Esophagus muscularis mucosa (tissue), 3 donors: ENCODE measurements around the gene KLHL3.

Experiments
- POLR2AphosphoS5 ChIP-seq, 2 donors: sonication (generic); formaldehyde crosslinking; IDR thresholded peaks; one replicate each; pipeline ENCODE4 v1.6.1; 2017; ENCODE audit warnings: antibody characterized with exemption in 2 of 2
- TF ChIP-seq, protein P1 (sequence below), 3 experiments: fragments of 200-600 bp in 2 of 3; fragments of 450-650 bp in 1 of 3; sonication (generic) in 2 of 3; IDR thresholded peaks; one replicate each; pipeline ENCODE4 v1.5.1; 2017 to 2019; ENCODE audit warnings: antibody characterized with exemption in 3 of 3, mild to moderate bottlenecking in 2 of 3, moderate library complexity in 1 of 3

GRCh38 chr5:137754961-137755762 is 19.3 kb upstream of the KLHL3 start:
- TF ChIP-seq, protein P1, sequence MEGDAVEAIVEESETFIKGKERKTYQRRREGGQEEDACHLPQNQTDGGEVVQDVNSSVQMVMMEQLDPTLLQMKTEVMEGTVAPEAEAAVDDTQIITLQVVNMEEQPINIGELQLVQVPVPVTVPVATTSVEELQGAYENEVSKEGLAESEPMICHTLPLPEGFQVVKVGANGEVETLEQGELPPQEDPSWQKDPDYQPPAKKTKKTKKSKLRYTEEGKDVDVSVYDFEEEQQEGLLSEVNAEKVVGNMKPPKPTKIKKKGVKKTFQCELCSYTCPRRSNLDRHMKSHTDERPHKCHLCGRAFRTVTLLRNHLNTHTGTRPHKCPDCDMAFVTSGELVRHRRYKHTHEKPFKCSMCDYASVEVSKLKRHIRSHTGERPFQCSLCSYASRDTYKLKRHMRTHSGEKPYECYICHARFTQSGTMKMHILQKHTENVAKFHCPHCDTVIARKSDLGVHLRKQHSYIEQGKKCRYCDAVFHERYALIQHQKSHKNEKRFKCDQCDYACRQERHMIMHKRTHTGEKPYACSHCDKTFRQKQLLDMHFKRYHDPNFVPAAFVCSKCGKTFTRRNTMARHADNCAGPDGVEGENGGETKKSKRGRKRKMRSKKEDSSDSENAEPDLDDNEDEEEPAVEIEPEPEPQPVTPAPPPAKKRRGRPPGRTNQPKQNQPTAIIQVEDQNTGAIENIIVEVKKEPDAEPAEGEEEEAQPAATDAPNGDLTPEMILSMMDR (IDR thresholded peaks at IDR 0.05): no peak
- TF ChIP-seq POLR2AphosphoS5 (IDR thresholded peaks at IDR 0.05): no peak
